GM12892 (cell line): ENCODE measurements around the gene CAMTA1.
"Not testable (repeated sequence)": the region's sequence is repeated elsewhere in the genome, so short reads cannot be mapped to it uniquely, and the experiment has no call there.

ENCODE experiments used
- POLR2A ChIP-seq: IDR thresholded peaks from 2 replicates; pipeline ENCODE4 v1.6.1; 2011; ENCODE audit warnings: low read depth, low read length, control low read depth
- POLR2AphosphoS5 ChIP-seq: IDR thresholded peaks from 2 replicates; pipeline ENCODE4 v1.6.1; 2011; ENCODE audit warnings: low read depth, low read length, control low read depth

- not testable (repeated sequence) for TF ChIP-seq POLR2AphosphoS5, POLR2A
Measured at GRCh38 chr1:7693037-7693436, 907.8 kb downstream of the CAMTA1 start.
